GM06990 (cell line): Measurements from ENCODE around the gene MAGI2.

ENCODE experiments used
- DNase-seq: peaks from one replicate; pipeline ENCODE4 v3.0.0-alpha.2; 2011; ENCODE audit not compliant: insufficient read length; ENCODE audit errors: extremely low read depth
- H3K27me3 ChIP-seq: replicated peaks from 2 replicates; pipeline ENCODE4 v1.6.0; 2011; ENCODE audit warnings: low read length; ENCODE audit not compliant: control insufficient read depth, insufficient read depth
- H3K36me3 ChIP-seq: 2 replicates; pipeline ENCODE4 v1.5.1; 2011; ENCODE audit warnings: low read length; ENCODE audit not compliant: control insufficient read depth, insufficient read depth
- H3K4me3 ChIP-seq: replicated peaks from 2 replicates; pipeline ENCODE4 v1.5.1; 2011; ENCODE audit warnings: low read depth, mild to moderate bottlenecking, control low read depth, low read length
- TF ChIP-seq, protein P1 (sequence below): IDR thresholded peaks from 2 replicates; pipeline ENCODE4 v1.5.1; 2011; ENCODE audit warnings: low read length, control low read depth, mild to moderate bottlenecking, inconsistent platforms; ENCODE audit not compliant: insufficient read depth, poor library complexity, severe bottlenecking

MAGI2 gene

DNA sequence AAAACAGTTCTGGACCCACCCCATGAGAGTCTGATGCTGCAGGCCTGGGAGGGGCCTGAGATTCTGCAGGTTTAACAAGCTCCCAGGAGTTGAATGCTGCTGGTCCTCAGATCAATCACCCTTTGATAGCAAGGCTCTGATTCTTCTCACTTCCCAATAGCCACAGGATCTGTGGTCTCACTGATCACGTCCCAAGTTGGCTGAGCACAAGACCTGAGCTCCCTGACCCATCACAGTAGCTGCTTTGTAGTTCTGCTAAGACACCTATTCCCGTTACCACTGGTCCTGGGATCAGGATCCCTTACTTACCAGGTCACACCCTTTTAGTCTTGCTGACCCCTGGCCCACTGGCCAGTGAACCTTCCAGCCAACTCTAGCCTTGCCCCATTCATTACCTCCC, 1282.1 kb downstream of the MAGI2 start:
- Histone ChIP-seq H3K36me3 (no peaks in the 10 kb centered on the region), H3K27me3 (peaks cover 1% of the 10 kb centered on the region; the same call in 1 of the 2 replicates), H3K4me3 (no peak overlapping the region)
- TF ChIP-seq, protein P1, sequence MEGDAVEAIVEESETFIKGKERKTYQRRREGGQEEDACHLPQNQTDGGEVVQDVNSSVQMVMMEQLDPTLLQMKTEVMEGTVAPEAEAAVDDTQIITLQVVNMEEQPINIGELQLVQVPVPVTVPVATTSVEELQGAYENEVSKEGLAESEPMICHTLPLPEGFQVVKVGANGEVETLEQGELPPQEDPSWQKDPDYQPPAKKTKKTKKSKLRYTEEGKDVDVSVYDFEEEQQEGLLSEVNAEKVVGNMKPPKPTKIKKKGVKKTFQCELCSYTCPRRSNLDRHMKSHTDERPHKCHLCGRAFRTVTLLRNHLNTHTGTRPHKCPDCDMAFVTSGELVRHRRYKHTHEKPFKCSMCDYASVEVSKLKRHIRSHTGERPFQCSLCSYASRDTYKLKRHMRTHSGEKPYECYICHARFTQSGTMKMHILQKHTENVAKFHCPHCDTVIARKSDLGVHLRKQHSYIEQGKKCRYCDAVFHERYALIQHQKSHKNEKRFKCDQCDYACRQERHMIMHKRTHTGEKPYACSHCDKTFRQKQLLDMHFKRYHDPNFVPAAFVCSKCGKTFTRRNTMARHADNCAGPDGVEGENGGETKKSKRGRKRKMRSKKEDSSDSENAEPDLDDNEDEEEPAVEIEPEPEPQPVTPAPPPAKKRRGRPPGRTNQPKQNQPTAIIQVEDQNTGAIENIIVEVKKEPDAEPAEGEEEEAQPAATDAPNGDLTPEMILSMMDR = no peak
- no peak for DNase-seq

DNA sequence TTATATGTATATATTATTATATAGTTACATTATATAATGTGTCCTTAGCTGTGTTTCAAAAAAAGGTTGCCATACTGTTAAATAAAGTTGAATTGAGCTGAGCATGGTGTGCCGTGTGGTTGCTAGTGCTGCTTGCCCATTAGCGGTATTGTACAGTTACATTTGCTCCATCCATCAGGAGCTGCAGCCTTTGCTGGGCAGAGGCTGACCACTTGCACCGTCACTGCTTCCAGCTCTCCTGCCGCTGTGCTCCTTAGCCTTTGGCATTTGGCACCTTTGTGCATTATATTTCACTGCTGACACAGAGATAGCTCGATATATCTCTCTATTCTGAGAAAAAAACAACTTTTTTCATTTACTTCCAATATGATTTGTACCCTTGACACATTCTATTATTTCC, 1282.7 kb downstream of the MAGI2 start:
- TF ChIP-seq, protein P1 = no peak
- peaks cover 1% of the 10 kb centered on the region; the same call in 1 of the 2 replicates for H3K27me3 ChIP-seq
- no peak overlapping the region for H3K4me3 ChIP-seq
- DNase-seq = no peak
- no peaks in the 10 kb centered on the region for H3K36me3 ChIP-seq

DNA sequence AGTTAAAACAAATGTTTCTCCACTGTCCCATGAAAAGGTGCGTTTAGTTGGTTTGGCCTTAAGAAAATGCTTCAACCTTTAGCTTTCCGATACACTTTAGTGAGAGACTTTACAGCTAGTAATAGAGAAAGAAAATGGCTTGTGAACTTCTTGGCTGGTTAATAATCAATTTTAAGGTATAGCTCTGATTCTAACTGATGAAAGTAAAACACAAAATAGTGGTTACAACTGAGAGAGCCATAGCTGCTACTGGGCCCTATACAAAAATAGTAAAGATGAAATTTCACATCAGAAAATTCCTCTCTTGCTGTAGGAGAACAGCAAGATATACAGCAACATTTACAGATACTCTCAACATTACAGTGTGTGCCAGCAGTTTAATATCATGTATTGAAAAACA, 1283.5 kb downstream of the MAGI2 start:
- DNase-seq = no peak
- H3K27me3 ChIP-seq = no peaks in the 10 kb centered on the region; the same call in 1 of the 2 replicates
- TF ChIP-seq, protein P1 = no peak
- H3K4me3 ChIP-seq = no peak overlapping the region
- H3K36me3 ChIP-seq = no peaks in the 10 kb centered on the region

DNA sequence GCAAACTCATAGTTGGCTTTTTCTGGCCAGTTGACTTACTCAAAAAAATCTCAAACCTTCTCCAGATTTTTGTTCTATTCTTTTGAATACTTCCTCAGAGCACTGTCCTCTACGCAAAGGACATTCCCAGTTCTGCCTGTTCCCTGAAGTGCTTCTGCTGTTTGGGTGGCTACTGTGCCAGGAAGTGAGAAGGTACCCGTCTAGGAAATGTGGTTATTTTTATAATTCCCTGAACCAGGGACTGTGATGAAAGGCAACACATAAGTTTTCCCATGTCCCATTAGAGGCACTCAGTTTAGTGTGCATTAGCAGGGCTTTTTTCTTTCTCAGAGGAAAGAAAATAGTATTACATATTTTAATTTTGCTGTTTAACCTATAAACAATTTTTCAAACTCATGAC, 1284.6 kb downstream of the MAGI2 start:
- Histone ChIP-seq H3K36me3 (no peaks in the 10 kb centered on the region), H3K27me3 (no peaks in the 10 kb centered on the region; the same call in 1 of the 2 replicates), H3K4me3 (no peak overlapping the region)
- DNase-seq = no peak
- TF ChIP-seq, protein P1 = no peak

DNA sequence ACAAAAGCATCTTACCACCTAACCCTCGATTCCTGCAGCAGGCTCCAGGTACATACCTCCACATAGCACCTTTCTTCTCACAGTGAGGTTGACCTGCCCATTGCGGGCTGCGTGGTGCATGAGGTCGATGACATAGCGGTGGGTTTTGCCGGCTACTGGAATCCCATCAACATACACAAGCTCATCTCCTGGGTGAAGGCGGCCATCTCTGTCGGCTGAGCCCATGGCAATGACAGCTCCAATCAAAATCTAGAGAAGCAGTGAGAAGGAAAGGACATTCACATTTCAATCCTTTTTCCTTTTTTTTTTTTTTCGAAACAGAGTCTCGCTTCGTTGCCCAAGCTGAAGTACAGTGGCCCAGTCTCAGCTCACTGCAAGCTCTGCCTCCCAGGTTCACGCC, 1285.6 kb downstream of the MAGI2 start:
- no peak overlapping the region for H3K4me3 ChIP-seq
- no peaks in the 10 kb centered on the region; the same call in 1 of the 2 replicates for H3K27me3 ChIP-seq
- no peaks in the 10 kb centered on the region for H3K36me3 ChIP-seq
- TF ChIP-seq, protein P1 = no peak
- no peak for DNase-seq

DNA sequence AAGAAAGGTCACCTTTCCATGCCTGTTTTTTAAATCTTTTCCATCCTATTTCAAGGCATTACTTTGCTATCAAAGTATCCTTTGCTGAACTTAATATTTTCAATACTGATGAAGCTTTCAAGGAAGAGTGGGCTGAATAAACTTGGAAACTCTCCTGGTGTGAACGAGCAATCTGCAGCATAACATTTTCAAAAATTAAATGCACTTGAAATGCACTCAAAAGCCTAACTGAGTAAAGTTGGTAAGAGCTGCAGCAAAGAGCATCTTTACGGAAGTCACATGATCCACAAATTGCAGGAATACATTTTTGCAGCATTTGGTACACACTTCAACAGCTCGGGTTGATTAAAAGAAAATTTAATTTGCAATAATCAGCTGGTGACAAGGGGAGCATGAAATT, 1287.6 kb downstream of the MAGI2 start:
- no peak overlapping the region for H3K4me3 ChIP-seq
- no peaks in the 10 kb centered on the region for H3K36me3 ChIP-seq
- H3K27me3 ChIP-seq = no peaks in the 10 kb centered on the region; the same call in 1 of the 2 replicates
- no peak for DNase-seq
- TF ChIP-seq, protein P1 = no peak
